SK-N-SH (cell line): ENCODE results near the gene CACNG7. TPM values are rescaled to one million over a fixed set of nuclear protein-coding genes. Genes with fewer than 3 reads are reported as not detected.

Experiments
- CTCF ChIA-PET: fragments of 300-600, 350-600 bp; formaldehyde crosslinking; extraction: SDS; loops from one replicate; lab custom pipeline; 2021; lab: Yijun Ruan, JAX
- POLR2A ChIA-PET: fragments of 350-600 bp; sonication (Branson Sonifier 250); formaldehyde crosslinking; extraction: SDS; loops from one replicate; lab custom pipeline; 2020; ENCODE audit warnings: antibody characterized with exemption, inconsistent platforms; lab: Yijun Ruan, JAX
- DNase-seq: peaks from one replicate; pipeline ENCODE4 v3.0.0; 2012
- H2AFZ ChIP-seq: fragments of 200-600 bp; sonication (generic); 2 replicates; pipeline ENCODE4 v1.8.1; 2016; ENCODE audit warnings: antibody characterized with exemption, mild to moderate bottlenecking, low read depth
- H3F3A ChIP-seq: fragments of 200-600 bp; sonication (generic); replicated peaks from 2 replicates; pipeline ENCODE3; 2016; ENCODE audit warnings: antibody characterized with exemption, mild to moderate bottlenecking; ENCODE audit not compliant: insufficient read depth
- H3K27ac ChIP-seq, 2 experiments: fragments of 200-500 bp in 1 of 2; fragments of 200-600 bp in 1 of 2; sonication (Bioruptor generic) in 1 of 2; sonication (generic), shearing (Covaris generic) in 1 of 2; 2 replicates each; pipeline versions ENCODE4 v1.5.1 to v1.6.1; 2014 to 2016; ENCODE audit warnings: low read depth in 2 of 2, inconsistent platforms in 1 of 2, low read length in 1 of 2, mild to moderate bottlenecking in 1 of 2, mixed read lengths in 1 of 2
- H3K27me3 ChIP-seq: fragments of 200-600 bp; sonication (generic), shearing (Covaris generic); 2 replicates; pipeline ENCODE4 v1.6.1; 2016; ENCODE audit warnings: mixed run types; ENCODE audit not compliant: insufficient read depth
- H3K36me3 ChIP-seq, 2 experiments: fragments of 200-500 bp in 1 of 2; fragments of 200-600 bp in 1 of 2; sonication (Bioruptor generic) in 1 of 2; sonication (generic) in 1 of 2; replicated peaks in 1 of 2; 2 replicates each; pipeline versions ENCODE3 to v1.5.1; 2014 to 2016; ENCODE audit warnings: low read length in 1 of 2, mild to moderate bottlenecking in 1 of 2; ENCODE audit not compliant: insufficient read depth in 2 of 2, control insufficient read depth in 1 of 2
- H3K4me1 ChIP-seq, 2 experiments: fragments of 200-500 bp in 1 of 2; fragments of 200-600 bp in 1 of 2; sonication (Bioruptor generic) in 1 of 2; sonication (generic), shearing (Covaris generic) in 1 of 2; 2 replicates each; pipeline versions ENCODE4 v1.5.1 to v1.6.1; 2014 to 2016; ENCODE audit warnings: low read depth in 1 of 2, low read length in 1 of 2, mixed run types in 1 of 2; ENCODE audit not compliant: insufficient read depth in 2 of 2, control insufficient read depth in 1 of 2
- H3K4me2 ChIP-seq: fragments of 200-600 bp; sonication (generic), shearing (Covaris generic); 2 replicates; pipeline ENCODE4 v1.6.1; 2017; ENCODE audit warnings: mixed run types
- H3K4me3 ChIP-seq, 2 experiments: fragments of 200-500 bp in 1 of 2; fragments of 200-600 bp in 1 of 2; sonication (Bioruptor generic) in 1 of 2; sonication (generic), shearing (Covaris generic) in 1 of 2; 2 replicates each; pipeline versions ENCODE4 v1.5.1 to v1.8.1; 2014 to 2016; ENCODE audit warnings: low read depth in 2 of 2, inconsistent platforms in 1 of 2, low read length in 1 of 2, mild to moderate bottlenecking in 1 of 2, mixed read lengths in 1 of 2, moderate library complexity in 1 of 2
- H3K79me2 ChIP-seq: fragments of 200-600 bp; sonication (generic); 2 replicates; pipeline ENCODE4 v1.8.1; 2017; ENCODE audit warnings: mild to moderate bottlenecking; ENCODE audit not compliant: insufficient read depth
- H3K9ac ChIP-seq: fragments of 200-600 bp; sonication (generic); 2 replicates; pipeline ENCODE4 v1.6.1; 2017; ENCODE audit warnings: mixed run types
- H3K9me2 ChIP-seq: fragments of 200-600 bp; sonication (generic); 2 replicates; pipeline ENCODE4 v1.6.1; 2017; ENCODE audit warnings: mixed run types
- H3K9me3 ChIP-seq: fragments of 200-600 bp; sonication (generic); 2 replicates; pipeline ENCODE4 v1.6.1; 2017; ENCODE audit warnings: mixed run types, mild to moderate bottlenecking, moderate library complexity
- H4K20me1 ChIP-seq: fragments of 200-600 bp; sonication (generic); 2 replicates; pipeline ENCODE4 v1.6.1; 2017; ENCODE audit warnings: mild to moderate bottlenecking, mixed run types; ENCODE audit not compliant: insufficient read depth
- CHD2 ChIP-seq: fragments of 150-350 bp; IDR thresholded peaks from 2 replicates; pipeline ENCODE4 v1.6.1; 2018; ENCODE audit warnings: low read length; ENCODE audit not compliant: partially characterized antibody
- ELF1 ChIP-seq: IDR thresholded peaks from 2 replicates; pipeline ENCODE4 v1.4.0; 2012
- EZH2phosphoT487 ChIP-seq: fragments of 200-600 bp; sonication (generic); IDR thresholded peaks from 2 replicates; pipeline ENCODE4 v1.6.1; 2017; ENCODE audit warnings: low read depth, mixed run types, mild to moderate bottlenecking, antibody characterized with exemption, moderate library complexity, borderline replicate concordance
- FOSL2 ChIP-seq: IDR thresholded peaks from 2 replicates; pipeline ENCODE4 v1.4.0; 2012; ENCODE audit warnings: low read depth, mild to moderate bottlenecking, moderate library complexity, borderline replicate concordance
- GATA2 ChIP-seq: sonication (generic); formaldehyde crosslinking; IDR thresholded peaks from 2 replicates; pipeline ENCODE4 v1.5.0; 2020; ENCODE audit warnings: mild to moderate bottlenecking, missing genetic modification reagents
- JUND ChIP-seq: IDR thresholded peaks from 2 replicates; pipeline ENCODE4 v1.4.0; 2012
- MEF2A ChIP-seq: IDR thresholded peaks from 2 replicates; pipeline ENCODE4 v1.4.0; 2012; ENCODE audit warnings: low read depth, borderline replicate concordance
- MXI1 ChIP-seq: IDR thresholded peaks from 2 replicates; pipeline ENCODE4 v1.6.1; 2012; ENCODE audit warnings: mild to moderate bottlenecking, low read depth, low read length, improper control_type of control experiment
- NRF1 ChIP-seq: IDR thresholded peaks from 2 replicates; pipeline ENCODE4 v1.6.1; 2012; ENCODE audit warnings: low read depth, mild to moderate bottlenecking, low read length
- POLR2AphosphoS5 ChIP-seq: IDR thresholded peaks from 2 replicates; pipeline ENCODE4 v1.6.1; 2012; ENCODE audit warnings: low read depth, low read length
- RAD21 ChIP-seq: IDR thresholded peaks from 2 replicates; pipeline ENCODE4 v1.6.1; 2012; ENCODE audit warnings: mild to moderate bottlenecking, low read length
- RCOR1 ChIP-seq: fragments of 150-350 bp; IDR thresholded peaks from 2 replicates; pipeline ENCODE4 v1.6.1; 2017; ENCODE audit warnings: antibody characterized with exemption, low read length
- RFX5 ChIP-seq: IDR thresholded peaks from 2 replicates; pipeline ENCODE4 v1.6.1; 2012; ENCODE audit warnings: mild to moderate bottlenecking, improper control_type of control experiment, low read length
- SIN3A ChIP-seq: IDR thresholded peaks from 2 replicates; pipeline ENCODE4 v1.6.1; 2012; ENCODE audit warnings: low read depth, mild to moderate bottlenecking, low read length, moderate library complexity, borderline replicate concordance
- SMC3 ChIP-seq: IDR thresholded peaks from 2 replicates; pipeline ENCODE4 v1.6.1; 2012; ENCODE audit warnings: low read depth, low read length, improper control_type of control experiment
- TAF1 ChIP-seq: IDR thresholded peaks from 2 replicates; pipeline ENCODE4 v1.6.1; 2012; ENCODE audit warnings: low read depth, mild to moderate bottlenecking, low read length, moderate library complexity, borderline replicate concordance
- TCF12 ChIP-seq: IDR thresholded peaks from 2 replicates; pipeline ENCODE4 v1.4.0; 2012
- TEAD4 ChIP-seq: IDR thresholded peaks from 2 replicates; pipeline ENCODE4 v1.4.0; 2012; ENCODE audit warnings: mild to moderate bottlenecking, borderline replicate concordance; ENCODE audit not compliant: insufficient read depth
- WGBS: methylation state at CpG from one replicate; pipeline ENCODE4 v1.1.6; 2017; ENCODE audit warnings: low lambda C conversion rate; 5-methylcytosine and 5-hydroxymethylcytosine counted together
- polyA plus RNA-seq, 3 experiments: library from polyadenylated mRNA; depleted of rRNA; stranded (reverse); fragments of >200 nt; gene quantifications; 2 replicates each; pipeline ENCODE4 v1.2.3, GENCODE V29; 2012
- TF ChIP-seq, protein P1 (sequence below): IDR thresholded peaks from 2 replicates; pipeline ENCODE4 v1.6.1; 2012; ENCODE audit warnings: mild to moderate bottlenecking, low read depth, low read length, moderate library complexity
- TF ChIP-seq, protein P2 (sequence below): IDR thresholded peaks from 2 replicates; pipeline ENCODE4 v1.4.0; 2012; ENCODE audit warnings: low read depth, borderline replicate concordance

Gene CACNG7
- polyA plus RNA-seq, 1 of the 3 experiments (the other 2 are of a cell fraction) = 25.7 TPM

DNA sequence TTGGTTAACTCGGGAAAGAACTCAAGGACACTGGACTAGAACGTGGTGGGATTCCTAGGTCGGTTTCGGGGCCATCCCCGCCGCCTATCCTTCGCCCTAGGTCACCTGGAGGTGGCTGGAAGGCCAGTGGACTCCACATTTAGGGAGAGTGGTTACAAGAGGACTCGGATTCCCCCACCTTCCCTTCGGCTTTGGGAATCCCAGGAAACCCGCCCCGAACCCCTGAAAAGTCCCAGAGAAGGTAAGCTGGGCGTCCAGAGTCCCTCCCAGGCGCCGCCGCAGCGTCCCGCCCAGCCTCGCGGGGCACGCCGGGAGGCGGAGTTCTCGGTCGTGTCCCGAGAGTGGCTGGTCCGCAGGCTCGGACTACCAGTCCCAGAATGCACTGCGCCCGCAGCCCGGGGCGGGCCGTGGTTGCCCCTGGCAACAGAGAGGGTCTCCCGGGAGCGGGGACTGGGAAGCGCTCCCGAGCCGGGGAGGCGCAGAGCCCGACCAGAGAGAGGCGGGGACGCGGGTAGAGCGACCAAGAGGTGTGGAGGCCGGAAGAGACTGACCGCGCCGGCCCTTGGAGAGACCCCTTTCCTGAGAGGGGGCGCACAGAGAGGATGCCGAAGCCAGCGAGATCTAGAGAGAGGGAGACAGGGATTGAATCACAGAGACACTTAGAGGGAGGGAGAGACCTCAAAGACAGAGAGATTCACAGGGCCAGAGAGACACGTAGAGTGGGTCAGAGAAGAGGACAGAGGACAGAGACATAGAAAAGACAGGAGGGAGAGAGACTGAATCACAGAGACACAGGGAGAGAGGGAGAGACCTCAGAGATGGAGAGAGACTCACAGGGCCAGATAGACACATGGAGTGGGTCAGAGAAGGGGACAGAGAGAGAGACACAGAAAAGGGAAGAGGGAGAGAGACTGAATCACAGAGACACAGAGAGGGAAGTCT is 29.7 kb upstream of the CACNG7 start:
- Histone ChIP-seq H3K9me2 (no peaks in the 10 kb centered on the region), H3K27me3 (peaks cover 26% of the 10 kb centered on the region), H3K9me3 (no peaks in the 10 kb centered on the region), H3K36me3 (peaks cover 5 to 12% of the 10 kb centered on the region in 2 experiments), H3K4me3 (peak overlapping the region; percentile 62), H3F3A (peaks cover 30% of the 10 kb centered on the region), H3K4me2 (peak overlapping the region; percentile 81), H2AFZ (peak overlapping the region; percentile 75), H4K20me1 (peaks cover 7% of the 10 kb centered on the region; the same call in 1 of the 2 replicates), H3K27ac (peak overlapping the region; percentile 7 to 72; a peak in 2 of 4 replicates), H3K4me1 (peaks cover 0 to 14% of the 10 kb centered on the region in 2 experiments; a peak in 1 of 4 replicates), H3K79me2 (no peaks in the 10 kb centered on the region), H3K9ac (peak overlapping the region; percentile 51)
- POLR2A ChIA-PET = interaction anchor here (0.6 to 1.6 kb wide), 4 partner anchors 9 to 19 kb away, joined by 3 to 16 read pairs (median 6); partner anchors contain the start of gene MYADM
- CTCF ChIA-PET = interaction anchor here (0.9 to 1.5 kb wide), 2 partner anchors 11 to 28 kb away, joined by 4 to 10 read pairs; partner anchors contain the start of gene MYADM
- peak; percentile 98 for DNase-seq
- peak; percentile 77 for TF ChIP-seq CHD2
- TF ChIP-seq ELF1 = peak; percentile 74
- peak; percentile 60 for TF ChIP-seq POLR2AphosphoS5
- TF ChIP-seq MXI1 = peak; percentile 33; the same call in 1 of the 2 replicates
- peak; percentile 26; the same call in 1 of the 2 replicates for TF ChIP-seq NRF1
- TF ChIP-seq JUND = no peak
- TF ChIP-seq RFX5 = 0 out of 2 replicates have a peak, but pooled peaks have one; percentile 30
- TF ChIP-seq TEAD4 = no peak
- 0% methylated on average over 15 of the region's 51 CpGs for WGBS

DNA sequence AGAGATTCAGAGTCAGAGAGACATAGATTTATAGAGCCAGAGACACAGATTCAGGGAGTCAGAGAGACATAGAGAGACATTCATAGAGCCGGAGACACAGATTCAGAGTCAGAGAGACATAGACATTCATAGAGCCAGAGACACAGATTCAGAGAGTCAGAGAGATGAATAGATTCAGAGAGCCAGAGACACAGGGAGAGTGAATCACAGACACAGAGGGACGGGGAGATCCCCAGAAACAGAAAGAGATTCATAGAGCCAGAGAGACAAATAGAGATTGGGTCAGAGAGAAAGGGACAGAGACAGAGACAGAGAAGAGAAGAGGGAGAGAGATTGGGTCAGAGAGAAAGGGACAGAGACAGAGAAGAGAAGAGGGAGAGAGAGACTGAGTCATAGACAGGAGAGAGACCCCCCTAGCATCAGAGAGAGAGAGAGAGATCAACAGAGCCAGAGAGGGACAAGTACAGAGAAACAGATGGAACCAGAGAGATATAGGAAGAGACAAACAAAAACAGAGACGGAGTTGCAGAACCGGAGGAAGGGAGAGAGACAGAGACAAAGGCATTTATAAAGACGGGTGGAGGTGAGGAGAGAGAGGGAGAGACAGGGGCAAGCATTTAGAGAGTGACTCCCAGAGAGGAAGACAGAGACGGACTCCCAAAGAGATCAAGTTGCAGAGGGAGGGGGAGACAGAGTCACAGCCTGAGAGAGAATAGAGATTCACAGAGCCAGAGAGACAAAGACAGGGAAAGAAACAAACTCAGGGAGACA is 28.2 kb upstream of the CACNG7 start:
- no peak overlapping the region for H2AFZ ChIP-seq
- H3K4me2 ChIP-seq = peak overlapping the region; percentile 79
- H3K9ac ChIP-seq = no peak overlapping the region
- no peaks in the 10 kb centered on the region for H3K9me2 ChIP-seq
- H3K4me3 ChIP-seq = no peak overlapping the region
- H3K79me2 ChIP-seq = no peaks in the 10 kb centered on the region
- 32% methylated on average over 6 of the region's 6 CpGs for WGBS
- ChIA-PET POLR2A (no interaction called here), CTCF (interaction anchor here (1.3 to 1.6 kb wide), 2 partner anchors 39 to 149 kb away, joined by 4 to 10 read pairs; no protein-coding TSS in a partner anchor)
- peaks cover 24% of the 10 kb centered on the region for H3F3A ChIP-seq
- H4K20me1 ChIP-seq = 0 out of 2 replicates have a peak, but pooled peaks cover under 1% of the 10 kb centered on the region
- H3K27me3 ChIP-seq = peaks cover 36% of the 10 kb centered on the region
- no peaks in the 10 kb centered on the region for H3K36me3 ChIP-seq
- no peaks in the 10 kb centered on the region for H3K9me3 ChIP-seq
- H3K27ac ChIP-seq = no peak overlapping the region
- no peak for DNase-seq
- H3K4me1 ChIP-seq = peaks cover 0 to 14% of the 10 kb centered on the region in 2 experiments; a peak in 1 of 4 replicates
- no peak for TF ChIP-seq RAD21
- no peak for TF ChIP-seq RCOR1
- TF ChIP-seq MEF2A = no peak
- no peak for TF ChIP-seq SIN3A
- TF ChIP-seq TAF1 = no peak
- no peak for TF ChIP-seq FOSL2
- TF ChIP-seq, protein P1, sequence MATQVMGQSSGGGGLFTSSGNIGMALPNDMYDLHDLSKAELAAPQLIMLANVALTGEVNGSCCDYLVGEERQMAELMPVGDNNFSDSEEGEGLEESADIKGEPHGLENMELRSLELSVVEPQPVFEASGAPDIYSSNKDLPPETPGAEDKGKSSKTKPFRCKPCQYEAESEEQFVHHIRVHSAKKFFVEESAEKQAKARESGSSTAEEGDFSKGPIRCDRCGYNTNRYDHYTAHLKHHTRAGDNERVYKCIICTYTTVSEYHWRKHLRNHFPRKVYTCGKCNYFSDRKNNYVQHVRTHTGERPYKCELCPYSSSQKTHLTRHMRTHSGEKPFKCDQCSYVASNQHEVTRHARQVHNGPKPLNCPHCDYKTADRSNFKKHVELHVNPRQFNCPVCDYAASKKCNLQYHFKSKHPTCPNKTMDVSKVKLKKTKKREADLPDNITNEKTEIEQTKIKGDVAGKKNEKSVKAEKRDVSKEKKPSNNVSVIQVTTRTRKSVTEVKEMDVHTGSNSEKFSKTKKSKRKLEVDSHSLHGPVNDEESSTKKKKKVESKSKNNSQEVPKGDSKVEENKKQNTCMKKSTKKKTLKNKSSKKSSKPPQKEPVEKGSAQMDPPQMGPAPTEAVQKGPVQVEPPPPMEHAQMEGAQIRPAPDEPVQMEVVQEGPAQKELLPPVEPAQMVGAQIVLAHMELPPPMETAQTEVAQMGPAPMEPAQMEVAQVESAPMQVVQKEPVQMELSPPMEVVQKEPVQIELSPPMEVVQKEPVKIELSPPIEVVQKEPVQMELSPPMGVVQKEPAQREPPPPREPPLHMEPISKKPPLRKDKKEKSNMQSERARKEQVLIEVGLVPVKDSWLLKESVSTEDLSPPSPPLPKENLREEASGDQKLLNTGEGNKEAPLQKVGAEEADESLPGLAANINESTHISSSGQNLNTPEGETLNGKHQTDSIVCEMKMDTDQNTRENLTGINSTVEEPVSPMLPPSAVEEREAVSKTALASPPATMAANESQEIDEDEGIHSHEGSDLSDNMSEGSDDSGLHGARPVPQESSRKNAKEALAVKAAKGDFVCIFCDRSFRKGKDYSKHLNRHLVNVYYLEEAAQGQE = no peak
- no peak for TF ChIP-seq TCF12
- TF ChIP-seq, protein P2, sequence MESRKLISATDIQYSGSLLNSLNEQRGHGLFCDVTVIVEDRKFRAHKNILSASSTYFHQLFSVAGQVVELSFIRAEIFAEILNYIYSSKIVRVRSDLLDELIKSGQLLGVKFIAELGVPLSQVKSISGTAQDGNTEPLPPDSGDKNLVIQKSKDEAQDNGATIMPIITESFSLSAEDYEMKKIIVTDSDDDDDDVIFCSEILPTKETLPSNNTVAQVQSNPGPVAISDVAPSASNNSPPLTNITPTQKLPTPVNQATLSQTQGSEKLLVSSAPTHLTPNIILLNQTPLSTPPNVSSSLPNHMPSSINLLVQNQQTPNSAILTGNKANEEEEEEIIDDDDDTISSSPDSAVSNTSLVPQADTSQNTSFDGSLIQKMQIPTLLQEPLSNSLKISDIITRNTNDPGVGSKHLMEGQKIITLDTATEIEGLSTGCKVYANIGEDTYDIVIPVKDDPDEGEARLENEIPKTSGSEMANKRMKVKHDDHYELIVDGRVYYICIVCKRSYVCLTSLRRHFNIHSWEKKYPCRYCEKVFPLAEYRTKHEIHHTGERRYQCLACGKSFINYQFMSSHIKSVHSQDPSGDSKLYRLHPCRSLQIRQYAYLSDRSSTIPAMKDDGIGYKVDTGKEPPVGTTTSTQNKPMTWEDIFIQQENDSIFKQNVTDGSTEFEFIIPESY = no peak
- no peak for TF ChIP-seq GATA2 (CRISPR knock-in tag)
- TF ChIP-seq EZH2phosphoT487 = no peak
- TF ChIP-seq SMC3 = no peak
